Esophagus mucosa (tissue), 1 donor: Measurements from ENCODE around the gene STAMBPL1. TPM values are rescaled to one million over a fixed set of nuclear protein-coding genes. Genes with fewer than 3 reads are reported as not detected.
A peak's percentile ranks its signal among the peaks of the same experiment; 100 is the strongest.
"Not testable (repeated sequence)": the region's sequence is repeated elsewhere in the genome, so short reads cannot be mapped to it uniquely, and the experiment has no call there.

Experiments used
- ATAC-seq: fragments of 200-7000 bp; cut with Tn5 transposase; one replicate; pipeline ENCODE4 v1.9.1; 2020
- total RNA-seq: library from RNA; stranded (reverse); gene quantifications from one replicate; pipeline ENCODE4 v1.2.4, GENCODE V29; 2023
- donor health status: DM: yes; HTN: yes; CAD: no.

The STAMBPL1 gene
- total RNA-seq, 1 donor from 2014 or later, result 2.5 TPM

DNA sequence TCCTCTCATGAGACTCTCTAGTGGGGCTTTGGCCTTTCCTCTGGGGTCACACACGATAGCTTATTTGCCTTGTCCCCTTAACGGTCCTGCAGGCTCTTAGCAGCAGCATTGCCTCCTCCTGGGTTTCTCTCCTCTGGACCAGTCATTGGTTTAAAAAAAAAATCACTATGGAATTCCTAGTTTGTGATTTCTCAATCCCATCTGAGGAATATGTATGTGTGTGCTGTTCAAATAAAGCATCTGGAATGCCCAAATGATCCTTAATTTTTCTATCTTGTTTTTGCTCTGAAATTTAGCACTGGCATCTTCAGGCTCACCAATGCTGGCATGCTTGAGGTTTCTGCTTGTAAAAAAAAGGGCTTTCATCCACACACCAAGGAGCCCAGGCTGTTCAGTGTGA is 42.0 kb downstream of the STAMBPL1 start:
- ATAC-seq, result no peak

DNA sequence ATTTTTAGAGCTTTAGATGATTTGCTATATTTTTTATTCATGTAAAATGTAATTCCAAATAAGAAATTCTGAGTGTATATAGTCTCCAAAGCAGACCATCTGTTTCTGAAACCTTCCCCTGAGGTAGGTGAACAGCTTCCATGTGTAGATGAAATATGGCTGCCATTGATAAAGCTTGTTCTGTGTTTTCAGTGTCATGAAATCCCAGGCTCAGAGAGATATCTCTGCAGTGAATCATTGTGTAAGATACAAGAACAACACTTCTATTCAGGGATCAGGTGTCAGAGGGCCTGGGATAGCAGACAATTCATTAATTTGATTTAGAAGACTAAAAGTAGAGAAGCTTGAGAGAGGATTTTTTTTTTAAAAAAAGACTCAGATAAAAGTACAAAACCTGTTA is 43.5 kb downstream of the STAMBPL1 start:
- no peak for ATAC-seq

DNA sequence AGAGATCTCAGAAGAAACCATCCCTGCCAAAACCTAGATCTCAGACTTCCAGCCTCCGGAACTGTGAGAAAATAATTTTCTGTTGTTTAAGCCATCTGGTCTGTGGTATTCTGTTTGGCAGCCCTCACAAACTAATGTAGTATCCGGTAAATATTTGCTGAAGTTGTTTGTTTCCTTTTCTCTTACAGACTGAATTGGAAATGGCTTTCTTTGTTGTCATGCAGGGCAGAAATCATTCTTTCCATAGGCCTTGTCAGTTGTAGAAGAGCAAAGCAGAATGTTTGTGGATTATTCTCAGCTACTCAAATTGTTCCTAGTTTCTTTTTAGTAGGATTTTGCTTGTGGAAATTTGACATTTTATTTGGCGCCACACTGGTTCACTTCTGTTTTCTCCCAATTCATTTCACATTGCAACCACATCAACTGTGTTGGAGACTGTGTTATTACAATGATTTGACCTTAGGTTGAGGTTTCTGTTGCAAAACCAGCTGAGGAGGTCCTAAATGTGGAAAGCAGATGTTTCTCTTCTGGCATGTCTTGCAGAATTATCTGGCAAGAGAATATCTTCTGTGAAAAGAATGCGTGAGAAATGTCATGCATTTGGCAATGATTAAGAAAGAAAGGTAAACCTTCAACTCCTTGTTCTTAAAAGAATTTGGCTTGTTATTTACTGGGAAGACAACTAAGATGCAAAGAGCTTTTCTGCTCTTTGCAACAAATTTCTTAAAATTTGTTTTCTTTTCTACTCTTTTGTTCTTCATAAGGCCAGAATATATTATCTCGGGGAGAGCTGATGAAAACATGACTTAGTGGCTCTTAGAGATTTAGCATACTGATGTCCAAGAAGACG is 46.7 kb downstream of the STAMBPL1 start:
- ATAC-seq, result no peak

DNA sequence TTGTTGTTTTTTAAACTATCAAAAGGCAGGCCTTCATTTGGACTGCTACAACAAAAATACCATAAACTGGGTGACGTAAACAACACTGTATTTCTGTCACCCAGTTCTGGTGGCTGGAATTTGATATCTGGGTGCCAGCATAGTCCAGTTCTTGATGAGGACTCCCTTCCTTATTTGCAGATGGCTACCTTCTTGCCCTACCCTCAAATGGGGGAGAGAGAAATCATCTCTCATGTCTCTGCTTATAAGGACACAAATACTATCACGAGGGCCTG is 47.3 kb downstream of the STAMBPL1 start:
- no peak for ATAC-seq

DNA sequence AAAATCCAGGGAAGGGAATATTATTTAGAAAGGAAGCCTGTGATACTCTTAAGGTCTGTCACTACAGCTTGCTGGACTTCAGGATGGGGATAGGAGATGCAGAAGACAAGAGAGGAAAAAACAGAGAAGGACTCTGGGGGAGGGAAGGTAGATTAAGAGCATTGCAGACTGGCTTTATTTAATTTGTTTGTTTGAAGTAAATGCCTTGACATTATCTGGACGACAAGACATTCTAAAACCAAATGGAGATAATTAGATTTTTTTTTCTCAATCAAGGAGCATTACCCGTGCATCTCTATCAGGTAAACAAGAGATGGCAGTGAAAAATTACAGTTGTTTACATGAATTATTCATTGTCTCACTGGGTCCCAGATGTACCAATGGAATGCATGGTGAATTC is 48.2 kb downstream of the STAMBPL1 start:
- ATAC-seq, result no peak

DNA sequence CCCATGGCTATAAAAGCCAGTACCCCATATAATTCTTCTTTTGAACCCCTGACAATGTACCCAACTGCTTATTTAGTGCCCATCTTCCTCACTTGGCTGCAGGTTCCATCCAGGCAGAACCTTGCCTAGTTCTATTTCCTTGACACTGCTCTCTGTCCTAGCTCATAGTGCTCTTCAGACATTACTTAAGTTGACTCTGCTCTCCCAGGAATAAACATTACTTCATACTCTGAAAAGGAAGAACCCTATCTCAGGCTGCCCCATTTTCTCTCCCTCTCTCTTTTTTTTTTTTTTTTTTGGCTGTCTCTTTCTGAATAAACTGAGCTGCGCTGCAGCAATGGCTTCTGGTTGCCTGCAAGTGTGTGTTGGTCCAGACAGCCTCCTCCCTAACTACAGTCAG is 51.5 kb downstream of the STAMBPL1 start:
- no peak for ATAC-seq

DNA sequence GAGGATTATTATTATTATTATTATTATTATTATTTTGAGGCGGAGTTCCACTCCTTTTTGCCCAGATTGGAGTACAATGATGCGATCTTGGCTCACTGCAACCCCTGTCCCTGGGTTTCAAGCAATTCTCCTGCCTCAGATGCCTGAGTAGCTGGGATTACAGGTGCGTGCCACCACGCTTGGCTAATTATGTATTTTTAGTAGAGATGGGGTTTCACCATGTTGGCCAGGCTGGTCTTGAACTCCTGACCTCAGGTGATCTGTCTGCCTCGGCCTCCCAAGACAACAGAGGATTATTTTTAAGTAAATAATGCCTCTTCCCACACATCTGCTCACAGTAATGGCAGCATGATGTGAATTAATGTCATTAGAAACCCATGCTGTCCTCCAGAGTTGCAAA is 52.0 kb downstream of the STAMBPL1 start:
- ATAC-seq, result not testable (repeated sequence)

DNA sequence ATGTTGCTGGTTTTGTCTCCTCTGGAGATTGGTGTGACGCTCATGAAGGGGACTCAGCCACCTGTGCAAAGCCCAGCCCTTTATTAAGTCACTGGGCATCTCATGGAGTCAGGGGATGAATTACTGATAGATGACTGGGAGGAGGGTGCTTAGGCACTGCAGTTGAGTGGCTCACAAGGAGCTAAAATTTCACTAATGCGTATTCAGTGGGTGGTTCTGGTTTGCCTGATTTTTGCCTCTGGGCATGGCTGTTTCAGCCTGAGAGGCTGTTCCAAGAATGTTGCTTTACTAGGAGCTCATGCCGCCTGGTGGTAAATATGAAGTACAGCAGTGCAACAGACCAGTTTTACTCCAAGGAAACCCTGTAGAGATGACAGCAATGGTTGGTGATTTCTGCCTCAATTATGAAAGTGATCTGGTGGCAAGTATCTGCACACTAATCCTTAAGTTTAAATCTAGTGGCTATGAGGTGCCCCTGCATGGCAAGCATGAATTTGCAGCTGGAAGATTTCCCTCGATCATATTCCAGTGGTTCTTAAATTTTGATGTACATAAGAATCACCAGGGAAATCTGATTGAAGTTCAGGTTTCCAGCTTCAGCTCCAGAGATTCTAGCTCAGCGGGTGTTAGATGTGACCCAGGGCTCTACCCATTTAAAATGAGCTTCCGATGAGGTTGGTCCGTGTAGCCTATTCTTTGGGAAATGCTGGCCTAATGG is 52.7 kb downstream of the STAMBPL1 start:
- peak; percentile 86 for ATAC-seq

DNA sequence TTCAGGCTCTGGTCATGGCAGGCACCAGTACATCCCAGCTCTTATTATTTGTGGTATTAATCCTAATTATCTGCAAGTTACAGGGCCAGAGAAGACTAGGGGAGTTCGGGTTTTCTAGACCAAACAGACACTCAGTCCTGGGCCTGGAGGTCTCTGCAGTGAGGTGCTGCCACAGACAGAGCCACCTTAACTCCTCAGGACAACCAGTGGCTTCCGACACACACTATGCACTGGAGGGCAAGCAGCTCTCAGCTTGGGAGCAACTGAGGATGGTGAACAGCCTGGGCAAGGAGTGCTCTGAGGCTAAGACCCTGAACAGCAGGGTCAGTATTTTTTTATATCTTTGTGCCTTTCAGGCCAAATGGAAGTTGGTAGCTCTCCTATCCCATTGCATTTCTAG is 53.5 kb downstream of the STAMBPL1 start:
- no peak for ATAC-seq

DNA sequence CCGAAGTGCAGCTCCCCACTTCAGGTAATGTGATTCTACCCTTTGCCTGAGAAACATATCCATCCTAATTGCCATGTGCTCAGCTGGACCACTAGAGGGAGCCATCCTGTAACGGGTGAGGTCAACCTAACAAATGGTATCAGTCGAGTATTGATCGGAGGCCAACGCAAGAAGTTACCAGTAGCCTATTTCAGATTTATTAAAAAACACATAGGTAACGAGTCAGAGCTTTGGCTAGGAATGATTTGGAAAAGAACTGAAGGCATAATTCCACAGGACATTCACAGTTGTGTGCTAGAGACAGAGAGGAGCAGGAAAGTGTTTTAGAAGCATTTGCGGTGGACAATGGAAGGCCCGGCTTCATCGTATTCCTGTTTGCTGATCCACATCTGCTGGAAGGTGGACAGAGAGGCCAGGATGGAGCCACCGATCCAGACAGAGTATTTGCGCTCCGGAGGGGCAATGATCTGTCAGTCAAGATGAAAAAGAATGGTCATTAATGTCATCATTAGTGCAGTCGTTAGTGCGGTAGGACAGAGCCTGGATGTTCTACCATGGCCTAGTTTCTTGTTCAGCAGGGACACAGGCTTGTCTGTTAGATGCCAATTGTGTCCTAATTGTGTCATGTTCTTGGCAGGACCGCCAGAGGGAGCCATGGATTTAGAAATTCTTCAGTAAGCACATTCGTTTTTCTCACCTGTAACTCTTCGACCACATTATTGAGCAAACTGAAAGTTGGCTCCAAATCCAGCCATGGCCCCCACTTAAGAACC is 55.0 kb downstream of the STAMBPL1 start:
- peak; percentile 67 for ATAC-seq

DNA sequence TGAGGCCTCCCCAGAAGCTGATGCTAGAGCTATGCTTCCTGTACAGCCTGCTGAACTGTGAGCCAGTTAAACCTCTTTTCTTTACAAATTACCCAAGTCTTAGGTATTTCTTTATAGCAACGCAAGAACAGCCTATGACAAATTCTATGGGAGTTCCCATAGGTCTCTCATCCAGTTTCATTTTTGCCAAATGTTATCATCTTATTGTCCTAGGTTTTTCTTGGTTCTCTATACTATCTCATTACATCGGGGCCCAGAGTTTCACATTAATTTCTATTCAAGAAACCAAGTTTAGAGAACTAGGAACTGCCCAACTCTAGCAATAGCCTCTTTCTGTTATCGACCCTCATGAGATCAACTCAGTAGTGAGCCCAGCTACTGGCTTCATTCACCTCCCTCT is 56.6 kb downstream of the STAMBPL1 start:
- no peak for ATAC-seq

DNA sequence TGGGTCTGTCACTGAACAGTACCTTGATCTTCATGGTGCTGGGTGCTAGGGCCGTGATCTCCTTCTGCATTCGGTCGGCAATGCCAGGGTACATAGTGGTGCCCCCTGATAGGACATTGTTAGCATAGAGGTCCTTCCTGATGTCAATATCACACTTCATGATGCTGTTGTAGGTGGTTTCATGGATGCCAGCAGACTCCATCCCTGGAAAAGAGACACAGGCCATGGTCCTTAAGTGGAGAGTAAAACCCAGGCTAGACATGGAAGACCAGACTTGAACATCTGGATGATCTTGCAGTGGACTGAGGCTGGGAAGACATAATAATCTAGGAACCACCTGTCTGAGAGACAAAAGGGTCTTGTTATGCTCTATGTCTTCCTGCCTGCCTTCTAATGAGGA is 58.0 kb downstream of the STAMBPL1 start:
- no peak for ATAC-seq

DNA sequence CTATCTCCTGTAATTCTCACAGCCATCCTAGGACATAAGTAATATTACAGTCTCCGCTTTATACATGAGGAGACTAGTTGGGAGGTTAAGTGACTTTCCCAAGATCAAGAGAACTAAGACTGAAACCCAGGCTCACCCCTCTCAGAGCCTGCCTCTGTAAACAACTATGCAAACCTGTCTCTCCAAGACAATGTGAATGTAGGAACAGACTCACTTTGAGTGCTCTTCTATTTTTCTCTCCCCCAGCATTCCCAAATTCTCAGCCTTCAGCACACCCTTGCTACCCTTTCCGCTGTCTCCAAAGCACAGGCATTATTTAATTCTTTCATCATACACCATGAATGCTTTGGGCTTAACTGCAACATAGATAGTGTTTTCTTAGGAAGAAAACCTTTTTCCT is 58.9 kb downstream of the STAMBPL1 start:
- no peak for ATAC-seq

DNA sequence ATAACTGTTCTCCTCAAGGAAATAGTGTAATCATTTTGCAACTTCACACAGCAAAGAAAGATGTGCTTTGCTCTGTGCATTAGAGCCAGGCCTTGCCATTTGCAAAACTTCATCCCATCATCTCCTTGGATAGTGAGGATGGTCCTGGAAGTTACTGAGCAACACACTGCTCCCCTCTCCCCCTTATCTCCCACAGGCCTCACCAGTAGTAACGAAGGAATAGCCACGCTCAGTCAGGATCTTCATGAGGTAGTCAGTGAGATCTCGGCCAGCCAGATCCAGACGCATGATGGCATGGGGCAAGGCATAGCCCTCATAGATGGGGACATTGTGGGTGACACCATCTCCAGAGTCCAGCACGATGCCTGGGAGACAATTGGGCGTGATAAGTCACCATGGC is 61.0 kb downstream of the STAMBPL1 start:
- no peak for ATAC-seq

DNA sequence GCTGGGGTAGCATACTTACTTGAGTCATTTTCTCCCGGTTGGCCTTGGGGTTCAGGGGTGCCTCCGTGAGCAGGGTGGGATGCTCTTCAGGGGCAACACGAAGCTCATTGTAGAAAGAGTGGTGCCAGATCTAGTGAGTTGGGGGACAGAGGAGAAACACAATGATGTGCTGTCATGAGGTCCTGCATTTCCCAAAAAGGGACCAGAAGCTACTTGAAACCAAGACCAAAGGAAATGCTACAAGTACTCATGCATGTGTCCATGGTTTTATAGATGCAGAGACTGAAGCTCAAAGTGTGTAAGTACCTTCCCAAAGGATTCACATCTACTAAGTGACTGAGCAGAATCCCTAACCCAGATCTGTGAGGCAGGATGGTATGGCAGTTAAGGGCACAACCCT is 63.7 kb downstream of the STAMBPL1 start:
- ATAC-seq, result no peak

DNA sequence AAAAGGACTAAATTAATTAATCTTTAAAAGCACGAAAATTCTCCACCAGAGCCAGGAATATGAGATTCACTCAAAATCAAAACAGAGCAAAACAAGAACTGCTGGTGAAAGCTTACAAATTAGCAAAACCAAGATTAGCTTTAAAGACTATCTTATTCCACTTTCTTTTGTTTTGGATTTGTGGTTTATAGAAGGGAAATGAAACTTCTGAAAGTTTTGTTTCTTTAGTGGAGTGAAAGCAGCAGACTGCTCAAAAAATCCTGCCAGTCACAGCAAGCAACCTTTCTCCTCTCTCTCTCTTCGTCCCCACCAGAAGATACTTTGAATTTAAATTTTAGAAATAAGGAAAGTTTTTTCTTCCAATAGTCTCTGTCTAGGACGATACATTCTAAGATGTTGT is 64.8 kb downstream of the STAMBPL1 start:
- no peak for ATAC-seq

DNA sequence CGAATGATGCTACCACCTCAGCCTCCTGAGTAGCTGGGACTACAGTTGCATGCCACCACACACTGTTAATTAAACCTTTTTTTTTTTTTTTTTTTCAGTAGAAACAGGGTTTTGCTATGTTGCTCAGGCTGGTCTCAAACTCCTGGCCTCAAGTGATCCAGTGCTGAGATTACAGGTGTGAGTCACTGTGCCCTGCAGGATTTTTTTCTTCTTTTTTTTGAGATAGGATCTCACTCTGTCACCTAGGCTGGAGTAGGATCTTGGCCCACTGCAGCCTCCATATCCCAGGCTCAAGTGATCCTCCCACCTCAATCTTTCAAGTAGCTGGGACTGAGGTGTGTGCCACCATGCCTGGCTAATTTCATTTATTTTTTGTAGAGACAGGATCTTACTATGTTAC is 66.2 kb downstream of the STAMBPL1 start:
- ATAC-seq, result no peak

DNA sequence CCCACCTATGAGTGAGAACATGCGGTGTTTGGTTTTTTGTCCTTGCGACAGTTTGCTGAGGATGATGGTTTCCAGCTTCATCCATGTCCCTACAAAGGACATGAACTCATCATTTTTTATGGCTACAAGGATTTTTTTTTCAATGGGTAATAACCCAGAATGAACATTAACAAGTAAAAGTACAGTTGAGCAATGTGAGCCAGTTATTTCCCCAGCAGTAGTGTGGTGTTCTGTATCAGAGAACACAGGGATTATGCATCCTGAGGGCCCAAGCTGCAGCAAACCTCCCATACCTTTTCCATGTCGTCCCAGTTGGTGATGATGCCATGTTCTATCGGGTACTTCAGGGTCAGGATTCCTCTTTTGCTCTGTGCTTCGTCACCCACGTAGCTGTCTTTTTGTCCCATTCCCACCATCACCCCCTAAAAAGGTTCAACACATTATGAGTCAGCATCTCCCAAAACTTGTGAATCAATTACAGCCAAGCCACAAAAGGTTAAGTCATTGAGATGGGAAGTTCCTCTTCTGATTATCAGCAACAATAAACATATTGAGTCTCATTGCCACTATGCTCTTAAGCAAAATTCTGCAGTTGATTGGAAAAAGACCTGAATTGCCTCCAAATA is 67.0 kb downstream of the STAMBPL1 start:
- ATAC-seq, result no peak

DNA sequence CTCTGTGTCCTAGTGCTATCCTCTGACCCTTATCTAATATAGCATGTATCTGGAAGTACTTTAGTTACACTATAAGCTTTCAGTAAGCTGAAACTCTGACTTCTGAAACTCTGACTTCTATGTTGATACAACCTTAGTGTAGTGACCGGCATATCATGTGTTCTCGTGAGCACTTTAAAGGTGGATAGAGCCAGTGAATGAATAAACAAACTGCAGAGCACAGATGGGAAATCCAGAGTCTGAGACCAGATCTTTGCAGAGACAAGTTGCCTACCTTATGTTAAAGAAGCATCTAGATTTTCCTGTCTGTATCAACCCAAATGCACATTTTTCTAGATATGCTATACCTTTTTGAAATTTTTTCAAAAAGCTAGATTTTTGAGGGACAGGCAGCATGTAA is 69.0 kb downstream of the STAMBPL1 start:
- no peak for ATAC-seq

DNA sequence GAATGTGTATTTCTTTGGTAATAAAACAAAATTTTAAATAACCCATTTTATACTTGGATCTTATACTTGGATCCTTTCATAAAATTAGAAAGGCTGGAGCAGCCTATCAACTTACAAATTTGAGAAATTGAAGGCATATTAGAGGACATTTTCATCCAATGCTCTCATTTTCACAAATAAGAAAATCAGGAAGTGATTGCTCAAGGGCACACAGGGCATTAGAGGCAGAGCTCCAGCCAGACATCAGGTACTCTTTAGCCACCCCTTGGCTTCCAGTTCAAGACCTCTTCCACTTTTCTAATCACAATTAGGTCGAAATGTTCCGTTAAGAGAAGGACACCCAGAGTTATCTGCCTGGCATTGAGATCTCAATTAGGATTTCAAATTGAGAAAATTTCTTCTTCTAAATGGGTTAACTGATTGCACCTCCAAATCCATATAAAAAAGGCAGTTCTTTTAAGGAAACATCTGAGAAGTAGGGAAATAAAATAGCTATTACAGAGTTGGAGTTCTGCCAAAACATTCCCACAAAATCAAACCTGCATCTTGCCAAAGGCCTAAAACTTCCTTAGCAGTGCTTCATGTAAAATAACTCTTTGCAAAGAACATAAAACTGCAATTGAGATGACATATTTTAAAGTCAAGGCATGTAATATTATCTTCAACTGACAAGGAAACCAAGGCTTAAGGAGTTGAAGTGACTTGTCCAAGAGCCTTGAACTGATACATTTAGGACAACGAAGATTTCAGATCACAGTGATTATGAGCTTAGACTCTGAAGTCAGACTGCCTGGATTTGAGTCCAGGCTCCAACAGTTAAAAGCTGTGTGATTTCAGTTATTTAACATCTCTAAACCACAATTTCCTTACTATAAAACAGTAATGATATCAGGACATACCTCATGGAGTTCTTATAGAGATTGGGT is 70.1 kb downstream of the STAMBPL1 start:
- ATAC-seq, result no peak

DNA sequence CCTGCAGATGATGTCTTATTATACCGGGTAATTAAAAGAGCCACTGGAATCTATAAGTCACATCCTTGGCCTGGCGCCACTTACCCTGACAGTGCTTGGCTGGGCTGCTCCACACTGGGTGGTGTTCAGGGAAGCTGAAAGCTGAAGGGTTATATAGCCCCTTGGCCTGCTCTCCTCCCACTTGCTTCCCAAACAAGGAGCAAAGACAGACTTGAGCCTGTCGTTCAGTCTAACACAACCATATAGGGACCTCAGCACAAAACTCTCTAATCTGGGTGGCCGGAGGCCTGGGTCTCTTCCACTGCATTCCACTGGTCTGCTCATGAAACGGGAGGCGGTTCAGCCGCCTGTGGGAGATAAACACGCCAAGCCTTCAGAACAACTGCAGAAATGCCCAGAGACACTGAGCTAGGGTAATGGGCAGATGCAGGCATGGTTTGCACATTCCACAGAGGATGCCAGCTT is 72.6 kb downstream of the STAMBPL1 start, which contains the start of gene ACTA2:
ACTA2 (minus strand) TSS at position 127 of the 465 bp plus-strand sequence. CDS start 3,843 bp downstream, outside the sequence.
- ATAC-seq, result no peak

DNA sequence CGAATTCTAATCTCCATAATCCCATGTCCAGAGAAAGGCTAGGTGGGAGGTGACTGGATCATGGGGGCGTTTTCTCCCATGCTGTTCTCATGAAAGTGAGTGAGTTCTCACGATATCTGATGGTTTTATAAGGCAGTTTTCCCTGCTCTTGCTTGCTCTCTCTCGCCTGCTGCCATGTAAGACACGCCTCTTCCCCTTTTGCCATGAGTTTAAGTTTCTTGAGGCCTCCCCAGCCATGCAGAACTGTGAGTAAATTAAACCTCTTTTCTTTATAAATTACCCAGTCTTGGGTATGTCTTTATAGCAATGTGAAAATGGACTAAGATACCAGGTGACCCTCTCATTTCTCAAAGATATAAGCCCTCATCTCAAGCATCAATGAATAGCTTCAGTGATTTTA is 73.6 kb downstream of the STAMBPL1 start:
- ATAC-seq, result no peak
